OCI-LY3 (cell line): Measurements from ENCODE around the gene TMPRSS3.
A peak's percentile ranks its signal among the peaks of the same experiment; 100 is the strongest.

Experiments
- H2AFZ ChIP-seq: fragments of 200-600, 300-600 bp; shearing (Covaris generic); 2 replicates; pipeline ENCODE4 v1.6.0; 2014; ENCODE audit warnings: antibody characterized with exemption, low read depth, low read length
- H3K27ac ChIP-seq: fragments of 200-600, 300-600 bp; sonication (generic); 2 replicates; pipeline ENCODE4 v1.5.1; 2014; ENCODE audit warnings: mild to moderate bottlenecking, low read length, moderate library complexity, mixed read lengths
- H3K27me3 ChIP-seq: fragments of 200-600, 300-600 bp; sonication (generic); 2 replicates; pipeline ENCODE4 v1.6.1; 2014; ENCODE audit warnings: low read depth, low read length, mixed read lengths
- H3K36me3 ChIP-seq: fragments of 200-600, 300-600 bp; sonication (generic); replicated peaks from 2 replicates; pipeline ENCODE3; 2014; ENCODE audit warnings: low read depth, low read length, mixed read lengths
- H3K4me1 ChIP-seq: fragments of 300-600, 200-600 bp; sonication (generic); 2 replicates; pipeline ENCODE4 v1.6.1; 2014; ENCODE audit warnings: low read length, mixed read lengths
- H3K4me2 ChIP-seq: fragments of 200-600, 300-600 bp; sonication (generic); 2 replicates; pipeline ENCODE4 v1.6.1; 2014; ENCODE audit warnings: low read length, mixed read lengths
- H3K4me3 ChIP-seq: fragments of 300-600, 200-600 bp; sonication (generic); 2 replicates; pipeline ENCODE4 v1.5.1; 2014; ENCODE audit warnings: antibody characterized with exemption, mild to moderate bottlenecking, low read length, moderate library complexity
- H3K79me2 ChIP-seq: fragments of 300-600, 200-600 bp; shearing (Covaris generic); 2 replicates; pipeline ENCODE4 v1.6.1; 2014; ENCODE audit warnings: mild to moderate bottlenecking, low read length, mixed read lengths
- H3K9ac ChIP-seq: fragments of 300-600, 200-600 bp; shearing (Covaris generic); 2 replicates; pipeline ENCODE4 v1.6.0; 2014; ENCODE audit warnings: mild to moderate bottlenecking, low read length, moderate library complexity
- H3K9me3 ChIP-seq: fragments of 200-600, 300-600 bp; shearing (Covaris generic); 2 replicates; pipeline ENCODE4 v1.6.1; 2014; ENCODE audit warnings: low read length, mixed read lengths; ENCODE audit not compliant: insufficient read depth
- H4K20me1 ChIP-seq: fragments of 200-600, 300-600 bp; sonication (generic); 2 replicates; pipeline ENCODE4 v1.6.1; 2016; ENCODE audit warnings: low read length, mixed read lengths; ENCODE audit not compliant: insufficient read depth
- EZH2phosphoT487 ChIP-seq: fragments of 200-600 bp; shearing (Covaris generic); IDR thresholded peaks from 2 replicates; pipeline ENCODE4 v1.6.1; 2018; ENCODE audit warnings: antibody characterized with exemption, mixed run types, low read depth
- TF ChIP-seq, protein P1 (sequence below): fragments of 200-600, 300-600 bp; sonication (generic); IDR thresholded peaks from 2 replicates; pipeline ENCODE4 v1.5.1; 2014; ENCODE audit warnings: antibody characterized with exemption, low read length, low read depth

Gene TMPRSS3

GRCh38 chr21:42419845-42420244 is 24.0 kb upstream of the TMPRSS3 start:
- Histone ChIP-seq H3K9ac (no peak overlapping the region), H3K9me3 (no peaks in the 10 kb centered on the region; the same call in 1 of the 2 replicates), H3K36me3 (no peaks in the 10 kb centered on the region), H2AFZ (no peak overlapping the region), H3K27ac (no peak overlapping the region), H3K4me3 (no peak overlapping the region), H4K20me1 (no peaks in the 10 kb centered on the region), H3K27me3 (peaks cover 38% of the 10 kb centered on the region), H3K4me1 (peaks cover 40% of the 10 kb centered on the region), H3K4me2 (no peak overlapping the region), H3K79me2 (no peaks in the 10 kb centered on the region)
- TF ChIP-seq EZH2phosphoT487, result no peak
- TF ChIP-seq, protein P1, sequence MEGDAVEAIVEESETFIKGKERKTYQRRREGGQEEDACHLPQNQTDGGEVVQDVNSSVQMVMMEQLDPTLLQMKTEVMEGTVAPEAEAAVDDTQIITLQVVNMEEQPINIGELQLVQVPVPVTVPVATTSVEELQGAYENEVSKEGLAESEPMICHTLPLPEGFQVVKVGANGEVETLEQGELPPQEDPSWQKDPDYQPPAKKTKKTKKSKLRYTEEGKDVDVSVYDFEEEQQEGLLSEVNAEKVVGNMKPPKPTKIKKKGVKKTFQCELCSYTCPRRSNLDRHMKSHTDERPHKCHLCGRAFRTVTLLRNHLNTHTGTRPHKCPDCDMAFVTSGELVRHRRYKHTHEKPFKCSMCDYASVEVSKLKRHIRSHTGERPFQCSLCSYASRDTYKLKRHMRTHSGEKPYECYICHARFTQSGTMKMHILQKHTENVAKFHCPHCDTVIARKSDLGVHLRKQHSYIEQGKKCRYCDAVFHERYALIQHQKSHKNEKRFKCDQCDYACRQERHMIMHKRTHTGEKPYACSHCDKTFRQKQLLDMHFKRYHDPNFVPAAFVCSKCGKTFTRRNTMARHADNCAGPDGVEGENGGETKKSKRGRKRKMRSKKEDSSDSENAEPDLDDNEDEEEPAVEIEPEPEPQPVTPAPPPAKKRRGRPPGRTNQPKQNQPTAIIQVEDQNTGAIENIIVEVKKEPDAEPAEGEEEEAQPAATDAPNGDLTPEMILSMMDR, result no peak

DNA sequence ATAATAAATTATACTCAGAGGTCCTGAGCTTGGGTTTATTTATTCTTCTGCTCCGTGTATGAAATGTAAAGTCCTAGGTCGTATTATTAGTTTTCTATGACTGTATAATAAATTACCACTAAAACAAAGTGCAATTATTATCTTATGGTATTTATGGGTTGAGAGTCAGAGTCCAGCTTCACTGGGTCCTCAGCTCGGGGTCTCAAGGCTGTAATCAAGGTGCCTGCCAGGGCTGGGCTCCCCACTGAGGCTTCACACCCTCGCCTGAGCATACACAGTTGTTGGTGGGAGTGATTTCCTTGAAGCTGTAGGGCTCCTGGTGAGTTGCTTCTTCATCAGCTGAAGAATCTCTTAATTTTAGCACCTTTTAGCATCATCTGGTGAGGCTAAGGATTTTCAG is 23.0 kb upstream of the TMPRSS3 start:
- H3K9ac ChIP-seq, result no peak overlapping the region
- H3K27ac ChIP-seq, result no peak overlapping the region
- H3K4me3 ChIP-seq, result no peak overlapping the region
- no peak overlapping the region for H3K4me2 ChIP-seq
- TF ChIP-seq, protein P1, result no peak
- no peak for TF ChIP-seq EZH2phosphoT487
- H2AFZ ChIP-seq, result no peak overlapping the region
- H3K36me3 ChIP-seq, result no peaks in the 10 kb centered on the region
- peaks cover 49% of the 10 kb centered on the region for H3K4me1 ChIP-seq
- peaks cover 29% of the 10 kb centered on the region for H3K27me3 ChIP-seq
- H3K9me3 ChIP-seq, result no peaks in the 10 kb centered on the region; the same call in 1 of the 2 replicates
- H3K79me2 ChIP-seq, result no peaks in the 10 kb centered on the region
- no peaks in the 10 kb centered on the region for H4K20me1 ChIP-seq

- H3K9ac ChIP-seq, result no peak overlapping the region
- H3K27ac ChIP-seq, result no peak overlapping the region
- H3K27me3 ChIP-seq, result peaks cover 22% of the 10 kb centered on the region
- H2AFZ ChIP-seq, result no peak overlapping the region
- H3K4me3 ChIP-seq, result no peak overlapping the region
- no peaks in the 10 kb centered on the region for H3K36me3 ChIP-seq
- no peaks in the 10 kb centered on the region for H4K20me1 ChIP-seq
- no peaks in the 10 kb centered on the region for H3K79me2 ChIP-seq
- no peak overlapping the region for H3K4me2 ChIP-seq
- no peaks in the 10 kb centered on the region; the same call in 1 of the 2 replicates for H3K9me3 ChIP-seq
- H3K4me1 ChIP-seq, result peaks cover 49% of the 10 kb centered on the region
- TF ChIP-seq EZH2phosphoT487, result no peak
- TF ChIP-seq, protein P1, result no peak
Measured at GRCh38 chr21:42417533-42417932, 21.7 kb upstream of the TMPRSS3 start.

DNA sequence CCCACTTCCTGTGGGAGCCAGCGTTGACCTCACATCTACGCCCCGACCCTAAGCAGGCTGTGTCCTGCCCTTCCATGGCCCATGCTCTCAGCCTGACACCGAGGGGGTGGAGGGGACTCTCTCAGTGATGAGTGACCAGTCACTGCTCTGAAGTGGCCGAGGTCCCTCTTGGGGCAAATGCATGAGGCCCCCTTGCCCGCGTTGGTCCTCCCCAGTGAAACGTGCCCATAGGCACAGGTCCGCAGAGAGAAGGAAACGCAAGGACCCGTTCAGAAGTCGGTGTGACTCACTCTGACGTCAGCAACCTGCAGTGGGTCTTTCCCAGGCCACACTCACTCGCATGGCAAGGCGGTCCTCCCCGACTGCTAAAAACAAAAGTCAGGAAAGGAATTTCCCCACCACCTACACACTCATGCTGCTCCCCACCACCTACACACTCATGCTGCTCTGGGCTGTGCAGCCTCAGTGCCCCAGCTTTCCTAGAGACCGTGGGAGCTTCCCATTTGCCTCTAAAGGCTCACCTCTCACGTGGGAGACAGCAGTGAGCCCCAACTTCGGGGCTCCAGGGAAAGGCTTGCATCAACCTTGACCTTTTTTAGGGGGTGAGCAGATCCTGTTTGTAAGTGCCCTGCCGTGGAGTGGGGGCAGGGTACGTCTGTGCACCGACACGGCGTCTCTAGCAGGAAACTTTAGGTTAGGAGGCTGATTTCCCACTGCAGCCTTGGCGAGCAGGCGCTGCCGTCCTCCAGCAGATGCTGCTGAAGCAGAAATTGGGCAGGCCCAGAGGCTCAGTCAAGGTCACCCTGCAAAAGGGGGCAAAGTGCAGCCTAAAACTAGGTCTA is 19.3 kb upstream of the TMPRSS3 start:
- peak overlapping the region; percentile 68 for H3K4me3 ChIP-seq
- H2AFZ ChIP-seq, result peak overlapping the region; percentile 72
- no peaks in the 10 kb centered on the region for H3K79me2 ChIP-seq
- no peak for TF ChIP-seq EZH2phosphoT487
- TF ChIP-seq, protein P1, result no peak
- H3K36me3 ChIP-seq, result no peaks in the 10 kb centered on the region
- H3K4me2 ChIP-seq, result peak overlapping the region; percentile 89
- peaks cover 45% of the 10 kb centered on the region for H3K4me1 ChIP-seq
- no peaks in the 10 kb centered on the region for H3K9me3 ChIP-seq
- H4K20me1 ChIP-seq, result no peaks in the 10 kb centered on the region
- H3K9ac ChIP-seq, result peak overlapping the region; percentile 49; the same call in 1 of the 2 replicates
- H3K27ac ChIP-seq, result peak overlapping the region; percentile 68
- no peaks in the 10 kb centered on the region for H3K27me3 ChIP-seq
